Kidney (tissue), 14 donors: ENCODE data around the gene ACTR8. TPM values are rescaled to one million over a fixed set of nuclear protein-coding genes. Genes with fewer than 3 reads are reported as not detected.

Experiments used
- DNase-seq, 5 donors: peaks; one replicate each; pipeline ENCODE4 v3.0.0-alpha.2; 2013 to 2020
- FAIRE-seq: peaks from 2 replicates; lab custom pipeline; 2012; peaks lifted over from hg19 to GRCh38; lab: Jason Lieb, UNC
- H3K27ac ChIP-seq, 2 donors: one replicate each; pipeline ENCODE4 v1.7.0; 2013; ENCODE audit warnings: low read depth in 2 of 2, low read length in 2 of 2, inconsistent platforms in 1 of 2
- H3K27me3 ChIP-seq: one replicate; pipeline ENCODE4 v1.7.1; 2013; ENCODE audit warnings: low read length, inconsistent platforms; ENCODE audit not compliant: control insufficient read depth, insufficient read depth
- H3K36me3 ChIP-seq, 3 donors: one replicate each; pipeline versions ENCODE4 v1.7.0 to v1.7.1; 2013; ENCODE audit warnings: low read length in 3 of 3, control low read depth in 1 of 3, inconsistent platforms in 1 of 3; ENCODE audit not compliant: insufficient read depth in 3 of 3, control insufficient read depth in 2 of 3
- H3K4me1 ChIP-seq, 3 donors: one replicate each; pipeline versions ENCODE4 v1.7.0 to v1.7.1; 2013; ENCODE audit warnings: low read length in 3 of 3, inconsistent platforms in 1 of 3, low read depth in 1 of 3; ENCODE audit not compliant: control insufficient read depth in 2 of 3, insufficient read depth in 2 of 3
- H3K4me3 ChIP-seq, 3 donors: one replicate each; pipeline versions ENCODE4 v1.7.0 to v1.8.1; 2013; ENCODE audit warnings: low read length in 3 of 3, control low read depth in 1 of 3, inconsistent platforms in 1 of 3
- H3K9ac ChIP-seq, 3 donors: one replicate each; pipeline versions ENCODE4 v1.7.0 to v1.7.1; 2013; ENCODE audit warnings: low read length in 3 of 3, control low read depth in 1 of 3, inconsistent platforms in 1 of 3
- H3K9me3 ChIP-seq, 3 donors: one replicate each; pipeline versions ENCODE4 v1.7.0 to v1.7.1; 2013; ENCODE audit warnings: low read length in 3 of 3, control low read depth in 1 of 3, inconsistent platforms in 1 of 3; ENCODE audit not compliant: control insufficient read depth in 2 of 3, insufficient read depth in 1 of 3
- intact Hi-C: fragments of 100-400 bp; cut with DNase I; formaldehyde crosslinking; loops from one replicate; pipeline ENCODE4 v1.11.1; 2022
- polyA plus RNA-seq: library from polyadenylated mRNA; stranded (reverse); fragments of 350-450 nt; fragmentation: Illumina TruSeq; extraction: RNeasy Lipid Tissue Mini Kit (QIAGEN cat#74804); gene quantifications from one replicate; pipeline ENCODE4 v1.2.3, GENCODE V29; 2014; ENCODE audit warnings: low read depth, low replicate concordance; ENCODE audit not compliant: insufficient read depth
- total RNA-seq: library from RNA; stranded (reverse); fragmentation: NEBNext Ultra II Directional; extraction: Animal tissue kit (Norgen Biotek cat#: 25700); gene quantifications from one replicate; pipeline ENCODE4 v1.2.1, GENCODE V29; 2021
- TF ChIP-seq, protein P1 (sequence below): IDR thresholded peaks from 3 replicates; pipeline ENCODE4 v1.5.1; 2012; ENCODE audit warnings: mild to moderate bottlenecking, moderate library complexity, borderline replicate concordance; ENCODE audit not compliant: insufficient read depth; ENCODE audit errors: extremely low read depth
- donor health status: control.
- donor health status: control.
- donor health status: control.
- donor health status: control.
- donor health status: control.
- donor health status: DM: yes; HTN: yes; CAD: no.
- donor health status: Normal renal cell carcinoma (clear cell type).

The ACTR8 gene
- total and polyA plus RNA-seq, 2 donors from 2014 or later = 20.4 to 29.6 TPM

DNA sequence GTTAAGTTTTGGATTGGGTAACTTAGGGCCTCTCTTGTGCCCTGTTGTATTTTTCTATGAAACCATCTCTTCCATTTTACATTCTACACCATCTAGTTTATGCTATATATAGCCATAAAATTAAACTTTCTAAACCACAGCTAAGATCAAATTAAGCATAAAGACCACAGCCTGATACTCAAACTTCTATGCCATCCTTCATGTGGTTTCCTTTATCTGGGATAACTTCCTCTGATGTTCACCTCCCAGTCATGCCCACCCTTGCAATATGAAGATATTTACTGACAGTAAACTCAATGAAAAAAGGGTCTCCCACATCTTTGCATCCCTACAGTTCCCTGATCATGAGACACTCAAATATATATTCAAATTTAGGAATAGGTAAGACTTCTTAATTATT lies 5.5 kb upstream of the ACTR8 start:
- H3K9me3 ChIP-seq = no peaks in the 10 kb centered on the region
- no peak for FAIRE-seq
- no peak for DNase-seq
- no peaks in the 10 kb centered on the region for H3K27me3 ChIP-seq
- H3K27ac ChIP-seq = no peak overlapping the region
- peaks cover 3 to 7% (median 4%) of the 10 kb centered on the region in 3 donors for H3K36me3 ChIP-seq
- H3K4me3 ChIP-seq = no peak overlapping the region
- H3K9ac ChIP-seq = no peak overlapping the region
- TF ChIP-seq, protein P1, sequence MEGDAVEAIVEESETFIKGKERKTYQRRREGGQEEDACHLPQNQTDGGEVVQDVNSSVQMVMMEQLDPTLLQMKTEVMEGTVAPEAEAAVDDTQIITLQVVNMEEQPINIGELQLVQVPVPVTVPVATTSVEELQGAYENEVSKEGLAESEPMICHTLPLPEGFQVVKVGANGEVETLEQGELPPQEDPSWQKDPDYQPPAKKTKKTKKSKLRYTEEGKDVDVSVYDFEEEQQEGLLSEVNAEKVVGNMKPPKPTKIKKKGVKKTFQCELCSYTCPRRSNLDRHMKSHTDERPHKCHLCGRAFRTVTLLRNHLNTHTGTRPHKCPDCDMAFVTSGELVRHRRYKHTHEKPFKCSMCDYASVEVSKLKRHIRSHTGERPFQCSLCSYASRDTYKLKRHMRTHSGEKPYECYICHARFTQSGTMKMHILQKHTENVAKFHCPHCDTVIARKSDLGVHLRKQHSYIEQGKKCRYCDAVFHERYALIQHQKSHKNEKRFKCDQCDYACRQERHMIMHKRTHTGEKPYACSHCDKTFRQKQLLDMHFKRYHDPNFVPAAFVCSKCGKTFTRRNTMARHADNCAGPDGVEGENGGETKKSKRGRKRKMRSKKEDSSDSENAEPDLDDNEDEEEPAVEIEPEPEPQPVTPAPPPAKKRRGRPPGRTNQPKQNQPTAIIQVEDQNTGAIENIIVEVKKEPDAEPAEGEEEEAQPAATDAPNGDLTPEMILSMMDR = no peak
- intact Hi-C loops = no loop called here
- peaks cover 0 to 9% (median 3%) of the 10 kb centered on the region in 3 donors for H3K4me1 ChIP-seq

DNA sequence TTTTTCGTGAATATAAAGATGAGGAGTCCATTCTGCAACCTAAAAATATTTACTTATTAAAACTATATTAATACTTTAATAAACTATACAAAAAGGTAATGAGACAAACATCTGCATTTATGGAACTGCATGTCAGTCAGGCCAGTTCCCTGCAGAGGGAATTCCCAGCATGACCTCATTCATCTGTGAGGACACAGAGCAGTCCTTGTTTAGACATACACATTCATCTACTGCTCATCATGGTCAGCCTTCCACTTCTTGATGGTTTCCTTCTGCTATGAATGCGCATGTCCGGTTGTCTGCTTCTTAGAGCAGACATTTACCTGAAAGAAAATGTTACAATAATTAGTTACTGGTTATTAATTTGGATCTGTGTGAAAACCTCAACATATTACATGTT lies 3.3 kb upstream of the ACTR8 start:
- H3K36me3 ChIP-seq = peaks cover 3 to 7% (median 4%) of the 10 kb centered on the region in 3 donors
- no peak overlapping the region for H3K4me3 ChIP-seq
- FAIRE-seq (no peak), DNase-seq (no peak)
- no peak overlapping the region for H3K9ac ChIP-seq
- H3K4me1 ChIP-seq = peaks cover 0 to 8% (median 8%) of the 10 kb centered on the region in 3 donors
- H3K27me3 ChIP-seq = no peaks in the 10 kb centered on the region
- H3K9me3 ChIP-seq = no peaks in the 10 kb centered on the region
- H3K27ac ChIP-seq = no peak overlapping the region
- TF ChIP-seq, protein P1 = no peak
- intact Hi-C loops = no loop called here

DNA sequence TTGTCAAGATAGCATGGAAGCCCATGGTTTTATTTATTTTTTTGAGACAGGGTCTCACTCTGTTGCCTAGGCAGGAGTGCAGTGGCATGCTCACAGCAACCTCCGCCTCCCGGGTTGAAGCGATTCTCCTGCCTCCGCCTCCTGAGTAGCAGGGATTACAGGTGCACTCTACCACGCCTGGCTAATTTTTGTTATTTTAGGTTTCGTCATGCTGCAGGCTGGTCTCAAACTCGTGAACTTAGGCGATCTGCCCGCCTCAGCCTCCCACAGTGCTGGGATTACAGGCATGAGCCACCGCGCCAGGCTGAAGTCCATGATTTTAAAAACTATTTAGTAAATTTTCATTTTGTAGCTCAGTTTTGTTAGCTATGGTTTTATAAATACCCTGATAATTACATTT lies 2.7 kb upstream of the ACTR8 start:
- H3K27me3 ChIP-seq = no peaks in the 10 kb centered on the region
- H3K4me1 ChIP-seq = peaks cover 0 to 8% (median 8%) of the 10 kb centered on the region in 3 donors
- TF ChIP-seq, protein P1 = no peak
- H3K9ac ChIP-seq = no peak overlapping the region
- no peak overlapping the region for H3K27ac ChIP-seq
- peaks cover 5 to 9% (median 6%) of the 10 kb centered on the region in 3 donors for H3K36me3 ChIP-seq
- DNase-seq (no peak), FAIRE-seq (no peak)
- no peak overlapping the region for H3K4me3 ChIP-seq
- H3K9me3 ChIP-seq = no peaks in the 10 kb centered on the region
- intact Hi-C loops = no loop called here

DNA sequence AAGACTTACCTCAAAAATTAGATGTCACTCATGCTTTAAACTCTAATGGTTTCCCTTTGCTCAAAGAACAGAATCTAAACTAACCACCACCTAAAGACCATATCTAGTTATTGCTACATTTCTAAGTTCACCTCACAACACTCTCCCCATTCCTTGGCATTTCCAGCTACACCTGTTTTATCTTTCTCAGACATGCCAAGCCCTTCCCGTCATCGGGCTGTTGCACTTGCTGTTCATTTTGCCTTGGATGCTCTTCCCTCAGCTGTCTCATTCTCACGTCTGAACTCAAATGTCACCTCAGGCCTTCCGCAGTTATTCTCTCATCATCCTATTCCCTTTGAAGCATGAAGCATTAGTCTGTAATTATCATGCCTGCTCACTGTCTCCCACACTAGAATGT lies 1.1 kb upstream of the ACTR8 start:
- Histone ChIP-seq H3K9me3 (no peaks in the 10 kb centered on the region), H3K4me1 (peaks cover 0 to 8% (median 8%) of the 10 kb centered on the region in 3 donors), H3K4me3 (no peak overlapping the region), H3K36me3 (peaks cover 9 to 25% (median 14%) of the 10 kb centered on the region in 3 donors), H3K27me3 (no peaks in the 10 kb centered on the region), H3K27ac (no peak overlapping the region), H3K9ac (no peak overlapping the region)
- FAIRE-seq (no peak), DNase-seq (no peak)
- intact Hi-C loops = no loop called here
- TF ChIP-seq, protein P1 = no peak
